Measurements from ENCODE around the gene MUC16.
"Not testable (repeated sequence)": the region's sequence is repeated elsewhere in the genome, so short reads cannot be mapped to it uniquely, and the experiment has no call there.

DNA sequence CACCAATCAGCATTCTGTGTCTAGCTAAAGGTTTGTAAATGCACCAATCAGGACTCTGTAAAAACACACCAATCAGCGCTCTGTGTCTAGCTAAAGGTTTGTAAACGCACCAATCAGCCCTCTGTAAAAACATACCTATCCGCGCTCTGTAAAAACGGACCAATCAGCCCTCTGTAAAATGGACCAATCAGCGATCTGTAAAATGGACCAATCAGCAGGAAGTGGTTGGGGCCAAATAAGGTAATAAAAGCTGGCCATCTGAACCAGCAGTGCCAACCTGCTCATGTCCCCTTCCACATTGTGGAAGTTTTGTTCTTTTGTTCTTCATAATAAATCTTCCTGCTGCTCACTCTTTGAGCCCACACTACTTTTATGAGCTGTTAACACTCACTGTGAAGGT is 43.5 kb upstream of the MUC16 start:
- TF ChIP-seq, protein P1, sequence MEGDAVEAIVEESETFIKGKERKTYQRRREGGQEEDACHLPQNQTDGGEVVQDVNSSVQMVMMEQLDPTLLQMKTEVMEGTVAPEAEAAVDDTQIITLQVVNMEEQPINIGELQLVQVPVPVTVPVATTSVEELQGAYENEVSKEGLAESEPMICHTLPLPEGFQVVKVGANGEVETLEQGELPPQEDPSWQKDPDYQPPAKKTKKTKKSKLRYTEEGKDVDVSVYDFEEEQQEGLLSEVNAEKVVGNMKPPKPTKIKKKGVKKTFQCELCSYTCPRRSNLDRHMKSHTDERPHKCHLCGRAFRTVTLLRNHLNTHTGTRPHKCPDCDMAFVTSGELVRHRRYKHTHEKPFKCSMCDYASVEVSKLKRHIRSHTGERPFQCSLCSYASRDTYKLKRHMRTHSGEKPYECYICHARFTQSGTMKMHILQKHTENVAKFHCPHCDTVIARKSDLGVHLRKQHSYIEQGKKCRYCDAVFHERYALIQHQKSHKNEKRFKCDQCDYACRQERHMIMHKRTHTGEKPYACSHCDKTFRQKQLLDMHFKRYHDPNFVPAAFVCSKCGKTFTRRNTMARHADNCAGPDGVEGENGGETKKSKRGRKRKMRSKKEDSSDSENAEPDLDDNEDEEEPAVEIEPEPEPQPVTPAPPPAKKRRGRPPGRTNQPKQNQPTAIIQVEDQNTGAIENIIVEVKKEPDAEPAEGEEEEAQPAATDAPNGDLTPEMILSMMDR (IDR thresholded peaks at IDR 0.05), result not testable (repeated sequence)
- not testable (repeated sequence) for TF ChIP-seq POLR2A (IDR thresholded peaks at IDR 0.05)
